Liver (tissue), 9 donors: ENCODE measurements around the gene AXIN1. TPM values are rescaled to one million over a fixed set of nuclear protein-coding genes. Genes with fewer than 3 reads are reported as not detected.

Source experiments
- DNase-seq: peaks from one replicate; pipeline ENCODE4 v3.0.0-alpha.2; 2017; ENCODE audit warnings: low spot score
- H3K27ac ChIP-seq, 2 donors: one replicate each; pipeline ENCODE4 v1.7.0; 2013; ENCODE audit warnings: inconsistent platforms in 2 of 2, low read length in 2 of 2, control low read depth in 1 of 2, low read depth in 1 of 2, mild to moderate bottlenecking in 1 of 2
- H3K27me3 ChIP-seq, 4 donors: one replicate each; pipeline versions ENCODE4 v1.6.1 to v1.7.0; 2013; ENCODE audit warnings: low read length in 3 of 4, inconsistent platforms in 1 of 4, mild to moderate bottlenecking in 1 of 4, moderate library complexity in 1 of 4; ENCODE audit not compliant: control insufficient read depth in 4 of 4, insufficient read depth in 4 of 4
- H3K36me3 ChIP-seq, 4 donors: one replicate each; pipeline versions ENCODE4 v1.6.1 to v1.7.0; 2013; ENCODE audit warnings: low read length in 3 of 4, mild to moderate bottlenecking in 3 of 4, low read depth in 1 of 4, moderate library complexity in 1 of 4; ENCODE audit not compliant: control insufficient read depth in 4 of 4, insufficient read depth in 3 of 4
- H3K4me1 ChIP-seq, 4 donors: one replicate each; pipeline versions ENCODE4 v1.6.1 to v1.7.0; 2013; ENCODE audit warnings: low read length in 3 of 4, mild to moderate bottlenecking in 3 of 4, moderate library complexity in 1 of 4; ENCODE audit not compliant: control insufficient read depth in 4 of 4, insufficient read depth in 4 of 4
- H3K4me3 ChIP-seq, 3 donors: one replicate each; pipeline versions ENCODE4 v1.6.1 to v1.7.0; 2013; ENCODE audit warnings: low read length in 3 of 3, control low read depth in 1 of 3, low read depth in 1 of 3, mild to moderate bottlenecking in 1 of 3
- H3K9ac ChIP-seq, 2 donors: one replicate each; pipeline ENCODE4 v1.7.0; 2013; ENCODE audit warnings: low read length in 2 of 2, mild to moderate bottlenecking in 2 of 2, moderate library complexity in 2 of 2, control low read depth in 1 of 2, low read depth in 1 of 2
- H3K9me3 ChIP-seq, 4 donors: one replicate each; pipeline versions ENCODE4 v1.6.1 to v1.7.0; 2013; ENCODE audit warnings: low read length in 3 of 4; ENCODE audit not compliant: control insufficient read depth in 4 of 4
- ATF3 ChIP-seq: IDR thresholded peaks from 2 replicates; pipeline ENCODE4 v1.6.1; 2016; ENCODE audit warnings: antibody characterized with exemption
- EGR1 ChIP-seq, 2 donors: IDR thresholded peaks; 2 replicates each; pipeline ENCODE4 v1.6.1; 2016 to 2018; ENCODE audit warnings: antibody characterized with exemption in 2 of 2, low read depth in 2 of 2
- FOXA1 ChIP-seq: IDR thresholded peaks from 2 replicates; pipeline ENCODE4 v1.6.1; 2016; ENCODE audit warnings: antibody characterized with exemption
- FOXA2 ChIP-seq: IDR thresholded peaks from 2 replicates; pipeline ENCODE4 v1.6.1; 2016; ENCODE audit warnings: antibody characterized with exemption
- HNF4A ChIP-seq, 2 donors: conservative IDR thresholded peaks; 2 replicates each; pipeline ENCODE4 v1.6.1; 2016; ENCODE audit warnings: antibody characterized with exemption in 2 of 2, mild to moderate bottlenecking in 2 of 2
- HNF4G ChIP-seq: IDR thresholded peaks from 2 replicates; pipeline ENCODE4 v1.6.1; 2016; ENCODE audit warnings: antibody characterized with exemption
- JUND ChIP-seq, 2 donors: IDR thresholded peaks; 2 replicates each; pipeline ENCODE4 v1.6.1; 2016; ENCODE audit warnings: antibody characterized with exemption in 2 of 2
- RAD21 ChIP-seq, 2 donors: IDR thresholded peaks; 2 replicates each; pipeline ENCODE4 v1.6.1; 2016; ENCODE audit warnings: antibody characterized with exemption in 2 of 2, mild to moderate bottlenecking in 2 of 2
- RXRA ChIP-seq, 2 donors: IDR thresholded peaks; 2 replicates each; pipeline ENCODE4 v1.6.1; 2017 to 2018; ENCODE audit warnings: antibody characterized with exemption in 2 of 2, mild to moderate bottlenecking in 1 of 2
- SP1 ChIP-seq: IDR thresholded peaks from 2 replicates; pipeline ENCODE4 v1.6.1; 2018; ENCODE audit warnings: antibody characterized with exemption, mild to moderate bottlenecking
- YY1 ChIP-seq: IDR thresholded peaks from 2 replicates; pipeline ENCODE4 v1.6.1; 2016; ENCODE audit warnings: antibody characterized with exemption, mild to moderate bottlenecking
- WGBS: extraction: QIAGEN DNeasy Blood & Tissue Kit; methylation state at CpG from one replicate; pipeline ENCODE4 v1.1.7; 2013; 5-methylcytosine and 5-hydroxymethylcytosine counted together
- polyA plus RNA-seq, 2 donors: library from polyadenylated mRNA; stranded (reverse) in 1 of 2; unstranded in 1 of 2; fragments of 200-250 nt in 1 of 2; fragments of >200 nt in 1 of 2; fragmentation: Nextera tagmentation in 1 of 2; extraction: Ambion mirVana in 1 of 2; gene quantifications; one replicate each; pipeline versions ENCODE4 v1.2.1 to v1.2.3, GENCODE V29; 2013 to 2015
- total RNA-seq, 2 donors: library from RNA; depleted of rRNA; stranded (reverse); fragments of >200 nt; gene quantifications; one replicate each; pipeline ENCODE4 v1.2.3, GENCODE V29; 2014
- TF ChIP-seq, protein P1 (sequence below): fragments of 150-350 bp; IDR thresholded peaks from 2 replicates; pipeline ENCODE4 v1.5.1; 2017; ENCODE audit warnings: improper control_type of control experiment, low read depth, low read length; ENCODE audit not compliant: missing input control
- TF ChIP-seq, protein P2 (sequence below): IDR thresholded peaks from 2 replicates; pipeline ENCODE4 v1.6.1; 2016; ENCODE audit warnings: antibody characterized with exemption
- TF ChIP-seq, protein P3 (sequence below): IDR thresholded peaks from 2 replicates; pipeline ENCODE4 v1.6.1; 2016; ENCODE audit warnings: antibody characterized with exemption, mild to moderate bottlenecking
- donor health status: healthy.
- donor health status: healthy.
- donor health status: healthy.
- donor health status: healthy.
- donor health status: healthy.

The AXIN1 gene
- total and polyA plus RNA-seq, 4 donors: 2.0 to 10.3 (median 7.9) TPM

- TF ChIP-seq EGR1 (IDR thresholded peaks at IDR 0.05; ENCODE audit: low read depth in 2 of 2) (no peak), SP1 (no peak), HNF4G (no peak)
Observed at GRCh38 chr16:261031-261691, 91.4 kb downstream of the AXIN1 start (continued).

GRCh38 chr16:260326-260725, 92.2 kb downstream of the AXIN1 start:
- H3K9me3 ChIP-seq: no peaks in the 10 kb centered on the region
- 97% methylated on average over 19 of the region's 19 CpGs for WGBS
- H3K27ac ChIP-seq: no peak overlapping the region
- no peaks in the 10 kb centered on the region for H3K27me3 ChIP-seq
- H3K4me1 ChIP-seq: no peaks in the 10 kb centered on the region
- peaks cover 6 to 57% (median 14%) of the 10 kb centered on the region in 4 donors for H3K36me3 ChIP-seq
- DNase-seq: no peak
- TF ChIP-seq ATF3: no peak
- TF ChIP-seq, protein P1, sequence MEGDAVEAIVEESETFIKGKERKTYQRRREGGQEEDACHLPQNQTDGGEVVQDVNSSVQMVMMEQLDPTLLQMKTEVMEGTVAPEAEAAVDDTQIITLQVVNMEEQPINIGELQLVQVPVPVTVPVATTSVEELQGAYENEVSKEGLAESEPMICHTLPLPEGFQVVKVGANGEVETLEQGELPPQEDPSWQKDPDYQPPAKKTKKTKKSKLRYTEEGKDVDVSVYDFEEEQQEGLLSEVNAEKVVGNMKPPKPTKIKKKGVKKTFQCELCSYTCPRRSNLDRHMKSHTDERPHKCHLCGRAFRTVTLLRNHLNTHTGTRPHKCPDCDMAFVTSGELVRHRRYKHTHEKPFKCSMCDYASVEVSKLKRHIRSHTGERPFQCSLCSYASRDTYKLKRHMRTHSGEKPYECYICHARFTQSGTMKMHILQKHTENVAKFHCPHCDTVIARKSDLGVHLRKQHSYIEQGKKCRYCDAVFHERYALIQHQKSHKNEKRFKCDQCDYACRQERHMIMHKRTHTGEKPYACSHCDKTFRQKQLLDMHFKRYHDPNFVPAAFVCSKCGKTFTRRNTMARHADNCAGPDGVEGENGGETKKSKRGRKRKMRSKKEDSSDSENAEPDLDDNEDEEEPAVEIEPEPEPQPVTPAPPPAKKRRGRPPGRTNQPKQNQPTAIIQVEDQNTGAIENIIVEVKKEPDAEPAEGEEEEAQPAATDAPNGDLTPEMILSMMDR: no peak
- TF ChIP-seq FOXA2: no peak
- no peak for TF ChIP-seq RXRA (IDR thresholded peaks at IDR 0.05)
- TF ChIP-seq YY1: no peak
- TF ChIP-seq, protein P2, sequence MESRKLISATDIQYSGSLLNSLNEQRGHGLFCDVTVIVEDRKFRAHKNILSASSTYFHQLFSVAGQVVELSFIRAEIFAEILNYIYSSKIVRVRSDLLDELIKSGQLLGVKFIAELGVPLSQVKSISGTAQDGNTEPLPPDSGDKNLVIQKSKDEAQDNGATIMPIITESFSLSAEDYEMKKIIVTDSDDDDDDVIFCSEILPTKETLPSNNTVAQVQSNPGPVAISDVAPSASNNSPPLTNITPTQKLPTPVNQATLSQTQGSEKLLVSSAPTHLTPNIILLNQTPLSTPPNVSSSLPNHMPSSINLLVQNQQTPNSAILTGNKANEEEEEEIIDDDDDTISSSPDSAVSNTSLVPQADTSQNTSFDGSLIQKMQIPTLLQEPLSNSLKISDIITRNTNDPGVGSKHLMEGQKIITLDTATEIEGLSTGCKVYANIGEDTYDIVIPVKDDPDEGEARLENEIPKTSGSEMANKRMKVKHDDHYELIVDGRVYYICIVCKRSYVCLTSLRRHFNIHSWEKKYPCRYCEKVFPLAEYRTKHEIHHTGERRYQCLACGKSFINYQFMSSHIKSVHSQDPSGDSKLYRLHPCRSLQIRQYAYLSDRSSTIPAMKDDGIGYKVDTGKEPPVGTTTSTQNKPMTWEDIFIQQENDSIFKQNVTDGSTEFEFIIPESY: no peak
- no peak for TF ChIP-seq FOXA1
- no peak for TF ChIP-seq RAD21 (IDR thresholded peaks at IDR 0.05)
- TF ChIP-seq, protein P3, sequence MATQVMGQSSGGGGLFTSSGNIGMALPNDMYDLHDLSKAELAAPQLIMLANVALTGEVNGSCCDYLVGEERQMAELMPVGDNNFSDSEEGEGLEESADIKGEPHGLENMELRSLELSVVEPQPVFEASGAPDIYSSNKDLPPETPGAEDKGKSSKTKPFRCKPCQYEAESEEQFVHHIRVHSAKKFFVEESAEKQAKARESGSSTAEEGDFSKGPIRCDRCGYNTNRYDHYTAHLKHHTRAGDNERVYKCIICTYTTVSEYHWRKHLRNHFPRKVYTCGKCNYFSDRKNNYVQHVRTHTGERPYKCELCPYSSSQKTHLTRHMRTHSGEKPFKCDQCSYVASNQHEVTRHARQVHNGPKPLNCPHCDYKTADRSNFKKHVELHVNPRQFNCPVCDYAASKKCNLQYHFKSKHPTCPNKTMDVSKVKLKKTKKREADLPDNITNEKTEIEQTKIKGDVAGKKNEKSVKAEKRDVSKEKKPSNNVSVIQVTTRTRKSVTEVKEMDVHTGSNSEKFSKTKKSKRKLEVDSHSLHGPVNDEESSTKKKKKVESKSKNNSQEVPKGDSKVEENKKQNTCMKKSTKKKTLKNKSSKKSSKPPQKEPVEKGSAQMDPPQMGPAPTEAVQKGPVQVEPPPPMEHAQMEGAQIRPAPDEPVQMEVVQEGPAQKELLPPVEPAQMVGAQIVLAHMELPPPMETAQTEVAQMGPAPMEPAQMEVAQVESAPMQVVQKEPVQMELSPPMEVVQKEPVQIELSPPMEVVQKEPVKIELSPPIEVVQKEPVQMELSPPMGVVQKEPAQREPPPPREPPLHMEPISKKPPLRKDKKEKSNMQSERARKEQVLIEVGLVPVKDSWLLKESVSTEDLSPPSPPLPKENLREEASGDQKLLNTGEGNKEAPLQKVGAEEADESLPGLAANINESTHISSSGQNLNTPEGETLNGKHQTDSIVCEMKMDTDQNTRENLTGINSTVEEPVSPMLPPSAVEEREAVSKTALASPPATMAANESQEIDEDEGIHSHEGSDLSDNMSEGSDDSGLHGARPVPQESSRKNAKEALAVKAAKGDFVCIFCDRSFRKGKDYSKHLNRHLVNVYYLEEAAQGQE: no peak
- no peak for TF ChIP-seq JUND (IDR thresholded peaks at IDR 0.05)
- no peak overlapping the region for H3K9ac ChIP-seq
- no peak overlapping the region for H3K4me3 ChIP-seq

DNA sequence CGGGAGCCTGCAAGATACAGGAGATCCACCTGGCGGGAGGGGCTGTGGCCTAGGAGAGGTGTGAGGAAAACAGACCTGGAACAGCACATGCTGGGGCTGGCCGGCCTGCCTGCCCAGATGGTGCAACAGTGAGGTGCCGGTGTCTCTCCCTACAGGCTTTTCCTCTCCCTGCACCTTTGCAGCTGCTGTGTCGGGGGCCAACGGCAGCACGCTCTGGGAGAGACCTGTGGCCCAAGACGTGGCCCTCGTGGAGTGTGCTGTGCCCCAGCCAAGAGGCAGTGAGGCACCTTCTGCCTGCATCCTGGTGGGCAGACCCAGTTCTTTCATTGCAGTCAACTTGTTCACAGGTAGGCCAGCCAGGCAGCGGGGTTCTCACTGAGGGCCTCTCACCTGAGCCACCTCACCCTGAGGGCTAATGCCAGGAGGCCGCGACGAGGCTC, 92.7 kb downstream of the AXIN1 start:
- Histone ChIP-seq H3K27me3 (no peaks in the 10 kb centered on the region), H3K9me3 (no peaks in the 10 kb centered on the region), H3K4me3 (no peak overlapping the region), H3K4me1 (no peaks in the 10 kb centered on the region), H3K9ac (no peak overlapping the region), H3K36me3 (peaks cover 6 to 55% (median 14%) of the 10 kb centered on the region in 4 donors), H3K27ac (no peak overlapping the region)
- DNase-seq: no peak
- WGBS: 92% methylated on average over 13 of the region's 13 CpGs
- TF ChIP-seq HNF4A (conservative IDR thresholded peaks at IDR 0.05) (no peak), RAD21 (IDR thresholded peaks at IDR 0.05) (no peak), HNF4G (no peak), SP1 (no peak)
- TF ChIP-seq, protein P2: no peak
- TF ChIP-seq, protein P3: no peak
